ENCODE data around the gene ITM2C. TPM values are rescaled to one million over a fixed set of nuclear protein-coding genes. Genes with fewer than 3 reads are reported as not detected.
A peak's percentile ranks its signal among the peaks of the same experiment; 100 is the strongest.

Gene ITM2C
- total RNA-seq, 4 donors from 2014 or later: 33.8 to 301 (median 67.6) TPM

GRCh38 chr2:230847883-230848388 lies 16.8 kb upstream of the ITM2C start:
- no peaks in the 10 kb centered on the region for H3K36me3 ChIP-seq
- no peaks in the 10 kb centered on the region for H3K27me3 ChIP-seq
- H3K4me1 ChIP-seq: no peaks in the 10 kb centered on the region
- DNase-seq: peak; percentile 79 to 80
- H3K27ac ChIP-seq: no peak overlapping the region
- no peaks in the 10 kb centered on the region for H3K9me3 ChIP-seq
- H3K4me3 ChIP-seq: no peak overlapping the region
- intact Hi-C loops (cut with DNase I; ENCODE audit: low total_unique reads): no loop called here
- TF ChIP-seq POLR2A (IDR thresholded peaks at IDR 0.05) (no peak), CTCF (IDR thresholded peaks at IDR 0.05) (peak; percentile 74 to 89 (median 84))

- DNase-seq: no peak
- Histone ChIP-seq H3K27ac (no peak overlapping the region), H3K36me3 (no peaks in the 10 kb centered on the region), H3K9me3 (no peaks in the 10 kb centered on the region), H3K4me1 (no peaks in the 10 kb centered on the region), H3K4me3 (no peak overlapping the region), H3K27me3 (no peaks in the 10 kb centered on the region)
- intact Hi-C loops (cut with DNase I; ENCODE audit: low total_unique reads): no loop called here
- TF ChIP-seq CTCF (IDR thresholded peaks at IDR 0.05) (peak; percentile 32 to 63 (median 40)), POLR2A (IDR thresholded peaks at IDR 0.05) (no peak)
These were observed 14.9 kb upstream of the ITM2C start for GRCh38 chr2:230849633-230850357.

GRCh38 chr2:230850358-230850658 lies 14.4 kb upstream of the ITM2C start:
- TF ChIP-seq POLR2A (IDR thresholded peaks at IDR 0.05) (no peak), CTCF (IDR thresholded peaks at IDR 0.05) (no peak)
- intact Hi-C loops (cut with DNase I; ENCODE audit: low total_unique reads): no loop called here
- Histone ChIP-seq H3K27me3 (no peaks in the 10 kb centered on the region), H3K4me3 (no peak overlapping the region), H3K9me3 (no peaks in the 10 kb centered on the region), H3K27ac (no peak overlapping the region), H3K36me3 (no peaks in the 10 kb centered on the region), H3K4me1 (no peaks in the 10 kb centered on the region)
- DNase-seq: no peak

DNA sequence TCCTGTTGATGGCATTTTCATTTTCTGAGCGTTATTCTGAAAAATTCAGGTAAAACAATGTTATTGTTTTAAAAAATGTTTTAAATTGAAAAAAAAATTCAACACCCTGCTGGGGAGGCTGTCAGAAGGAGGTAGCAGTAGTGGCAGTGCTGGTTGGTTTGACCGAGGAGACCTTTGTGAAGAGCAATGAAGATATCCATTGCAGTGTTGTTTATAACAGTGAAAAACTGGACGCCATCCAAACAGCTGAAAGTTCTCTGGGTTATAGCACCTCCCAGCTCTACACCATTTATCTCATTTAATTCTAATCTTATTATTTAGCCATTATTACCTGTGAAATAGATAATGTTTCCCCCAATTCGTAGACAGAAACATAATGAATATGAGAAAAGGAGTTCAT lies 12.6 kb upstream of the ITM2C start:
- H3K9me3 ChIP-seq: no peaks in the 10 kb centered on the region
- no peak overlapping the region for H3K4me3 ChIP-seq
- H3K27me3 ChIP-seq: no peaks in the 10 kb centered on the region
- intact Hi-C loops (cut with DNase I; ENCODE audit: low total_unique reads): no loop called here
- no peak overlapping the region for H3K27ac ChIP-seq
- TF ChIP-seq POLR2A (IDR thresholded peaks at IDR 0.05): no peak
- no peak for TF ChIP-seq CTCF (IDR thresholded peaks at IDR 0.05)
- no peaks in the 10 kb centered on the region for H3K4me1 ChIP-seq
- no peak for DNase-seq
- no peaks in the 10 kb centered on the region for H3K36me3 ChIP-seq

DNA sequence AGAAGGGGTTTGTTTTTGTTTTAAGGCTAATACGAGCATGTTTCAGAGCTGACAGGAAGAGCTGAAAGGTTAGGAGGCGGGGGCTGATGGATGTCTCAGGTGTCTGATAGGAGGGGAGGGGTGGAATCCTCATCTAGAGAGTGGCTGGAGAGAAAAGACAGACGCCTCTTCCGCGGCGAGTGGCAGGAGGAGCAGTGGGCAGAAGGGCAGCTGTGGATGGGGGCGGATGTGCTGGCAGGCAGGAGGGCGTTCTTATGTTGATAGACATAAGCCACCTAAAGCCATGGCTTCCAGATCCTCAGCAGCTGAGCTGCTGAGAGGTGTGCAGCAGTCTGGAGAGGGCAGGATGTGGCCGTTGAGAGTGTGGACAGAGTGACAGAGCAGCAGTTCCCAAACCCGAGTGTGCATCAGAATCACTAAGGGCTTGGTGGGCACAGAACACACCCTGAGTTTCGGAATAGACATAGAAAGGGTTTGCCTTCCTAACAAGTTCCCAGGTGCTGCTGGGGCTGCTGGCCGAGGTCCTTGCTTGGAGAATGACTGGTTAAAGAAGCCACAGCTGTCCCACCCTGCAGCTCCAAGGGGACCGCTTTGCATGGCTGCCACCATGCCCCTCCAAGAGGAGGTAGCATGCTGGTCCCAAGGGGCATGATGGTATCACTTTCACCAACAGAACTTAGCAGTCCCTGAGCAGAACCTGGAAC lies 3.0 kb upstream of the ITM2C start:
- intact Hi-C loops (cut with DNase I; ENCODE audit: low total_unique reads): no loop called here
- Histone ChIP-seq H3K9me3 (no peaks in the 10 kb centered on the region), H3K4me3 (no peak overlapping the region), H3K27me3 (no peaks in the 10 kb centered on the region), H3K4me1 (no peaks in the 10 kb centered on the region), H3K27ac (no peak overlapping the region), H3K36me3 (no peaks in the 10 kb centered on the region)
- DNase-seq: no peak
- TF ChIP-seq POLR2A (IDR thresholded peaks at IDR 0.05) (no peak), CTCF (IDR thresholded peaks at IDR 0.05) (no peak)

Measured in uterus (tissue), 4 donors.